CD8-positive, alpha-beta memory T cell (primary cell): ENCODE results near the gene CCDC187. TPM values are rescaled to one million over a fixed set of nuclear protein-coding genes. Genes with fewer than 3 reads are reported as not detected.
A peak's percentile ranks its signal among the peaks of the same experiment; 100 is the strongest.

Experiments
- CTCF ChIA-PET: fragments of 350-600 bp; sonication (Branson Sonifier 250); formaldehyde crosslinking; loops from one replicate; lab custom pipeline; 2021; ENCODE audit warnings: antibody characterized with exemption; lab: Charles Lee
- POLR2A ChIA-PET: fragments of 350-600 bp; sonication (Branson Sonifier 250); formaldehyde crosslinking; loops from one replicate; lab custom pipeline; 2021; ENCODE audit warnings: antibody characterized with exemption; lab: Charles Lee
- DNase-seq, 5 donors: peaks; one replicate each; pipeline versions ENCODE4 v3.0.0 to v3.0.0-alpha.2; 2020 to 2022; ENCODE audit warnings: mixed read lengths in 1 of 5
- H3K27ac ChIP-seq: one replicate; pipeline ENCODE4 v1.7.0; 2013; ENCODE audit warnings: low read depth, mild to moderate bottlenecking, low read length, moderate library complexity
- H3K27me3 ChIP-seq: 2 replicates; pipeline ENCODE4 v1.7.0; 2013; ENCODE audit warnings: low read length, mild to moderate bottlenecking; ENCODE audit not compliant: insufficient read depth, poor library complexity, severe bottlenecking
- H3K36me3 ChIP-seq: 2 replicates; pipeline ENCODE4 v1.7.0; 2013; ENCODE audit warnings: mild to moderate bottlenecking, low read length, moderate library complexity; ENCODE audit not compliant: insufficient read depth
- H3K4me1 ChIP-seq: 2 replicates; pipeline ENCODE4 v1.7.0; 2013; ENCODE audit warnings: mild to moderate bottlenecking, low read length, moderate library complexity; ENCODE audit not compliant: insufficient read depth
- H3K4me3 ChIP-seq: 2 replicates; pipeline ENCODE4 v1.7.0; 2013; ENCODE audit warnings: mild to moderate bottlenecking, low read length
- H3K9me3 ChIP-seq: 2 replicates; pipeline ENCODE4 v1.7.0; 2013; ENCODE audit warnings: mild to moderate bottlenecking, low read length
- H3K27ac Mint-ChIP-seq, 8 donors: one replicate each; pipeline ENCODE4 v1.8.0; 2020 to 2021; ENCODE audit warnings: mixed read lengths in 8 of 8, mild to moderate bottlenecking in 6 of 8, inconsistent platforms in 3 of 8, moderate library complexity in 3 of 8
- H3K27me3 Mint-ChIP-seq, 2 donors: one replicate each; pipeline ENCODE4 v1.8.0; 2020 to 2021; ENCODE audit warnings: mixed read lengths in 2 of 2, mild to moderate bottlenecking in 1 of 2, moderate library complexity in 1 of 2
- H3K36me3 Mint-ChIP-seq, 3 donors: one replicate each; pipeline ENCODE4 v1.8.0; 2020 to 2021; ENCODE audit warnings: mixed read lengths in 3 of 3, inconsistent platforms in 1 of 3, mild to moderate bottlenecking in 1 of 3
- H3K4me1 Mint-ChIP-seq, 3 donors: one replicate each; pipeline ENCODE4 v1.8.0; 2020 to 2021; ENCODE audit warnings: mixed read lengths in 3 of 3, inconsistent platforms in 1 of 3, mild to moderate bottlenecking in 1 of 3
- H3K4me3 Mint-ChIP-seq, 7 donors: one replicate each; pipeline ENCODE4 v1.8.0; 2020 to 2021; ENCODE audit warnings: mixed read lengths in 7 of 7, mild to moderate bottlenecking in 6 of 7, moderate library complexity in 4 of 7, inconsistent platforms in 2 of 7
- H3K9me3 Mint-ChIP-seq, 5 donors: one replicate each; pipeline ENCODE4 v1.8.0; 2020 to 2022; ENCODE audit warnings: mixed read lengths in 5 of 5, mild to moderate bottlenecking in 3 of 5, moderate library complexity in 2 of 5, inconsistent platforms in 1 of 5
- polyA plus RNA-seq: library from polyadenylated mRNA; unstranded; fragments of 300-500 nt; fragmentation: Illumina TruSeq; gene quantifications from one replicate; pipeline ENCODE4 v1.2.3, GENCODE V29; 2021
- total RNA-seq, 2 experiments: library from RNA; stranded (reverse); gene quantifications; one replicate each; pipeline ENCODE4 v1.2.3, GENCODE V29; 2021

Gene CCDC187
- total and polyA plus RNA-seq, 3 experiments from 2014 or later, result not detected

- Mint-ChIP-seq H3K4me3 (no peak overlapping the region), H3K9me3 (no peaks in the 10 kb centered on the region), H3K27me3 (no peaks in the 10 kb centered on the region), H3K4me1 (peaks cover 0 to 4% (median 3%) of the 10 kb centered on the region in 3 donors), H3K36me3 (no peaks in the 10 kb centered on the region), H3K27ac (no peak overlapping the region)
- no peak for DNase-seq
- Histone ChIP-seq H3K4me1 (peaks cover 11% of the 10 kb centered on the region), H3K4me3 (no peak overlapping the region), H3K27me3 (no peaks in the 10 kb centered on the region), H3K9me3 (no peaks in the 10 kb centered on the region), H3K36me3 (no peaks in the 10 kb centered on the region), H3K27ac (no peak overlapping the region)
- ChIA-PET POLR2A (no interaction called here), CTCF (no interaction called here)
Observed at GRCh38 chr9:136331556-136332481, 27.9 kb upstream of the CCDC187 start.

DNA sequence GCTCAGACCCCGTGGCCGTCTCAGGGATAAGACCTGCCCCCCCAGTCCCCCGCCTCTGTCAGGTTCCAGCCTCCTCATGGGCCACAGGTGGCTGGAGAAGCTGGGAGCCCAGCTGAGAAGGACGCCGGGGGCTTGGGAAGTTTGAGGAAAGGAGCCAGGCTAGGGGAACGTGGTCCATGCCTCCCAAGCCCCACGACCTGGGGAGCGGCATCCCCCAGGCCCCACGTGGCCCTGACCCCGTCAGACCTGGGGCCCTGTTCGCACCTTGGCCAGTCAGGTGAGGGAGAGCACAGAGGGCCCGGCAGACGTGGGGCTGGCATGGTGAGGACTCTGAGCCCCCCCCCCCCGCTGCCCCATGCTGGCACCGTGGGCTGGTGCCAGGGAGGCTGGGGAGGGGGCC lies 27.1 kb upstream of the CCDC187 start:
- H3K4me1 ChIP-seq, result peaks cover 12% of the 10 kb centered on the region
- no peak overlapping the region for H3K27ac Mint-ChIP-seq
- no peak for DNase-seq
- H3K9me3 ChIP-seq, result no peaks in the 10 kb centered on the region
- POLR2A ChIA-PET, result no interaction called here
- H3K36me3 Mint-ChIP-seq, result no peaks in the 10 kb centered on the region
- no peaks in the 10 kb centered on the region for H3K27me3 Mint-ChIP-seq
- CTCF ChIA-PET, result no interaction called here
- H3K4me3 ChIP-seq, result no peak overlapping the region
- no peaks in the 10 kb centered on the region for H3K9me3 Mint-ChIP-seq
- H3K27me3 ChIP-seq, result no peaks in the 10 kb centered on the region
- peaks cover 0 to 4% (median 3%) of the 10 kb centered on the region in 3 donors for H3K4me1 Mint-ChIP-seq
- no peaks in the 10 kb centered on the region for H3K36me3 ChIP-seq
- H3K4me3 Mint-ChIP-seq, result no peak overlapping the region
- no peak overlapping the region for H3K27ac ChIP-seq

- Mint-ChIP-seq H3K9me3 (no peaks in the 10 kb centered on the region), H3K27me3 (no peaks in the 10 kb centered on the region), H3K36me3 (no peaks in the 10 kb centered on the region), H3K27ac (no peak overlapping the region), H3K4me3 (no peak overlapping the region), H3K4me1 (peaks cover 0 to 4% (median 3%) of the 10 kb centered on the region in 3 donors)
- no peaks in the 10 kb centered on the region for H3K36me3 ChIP-seq
- H3K27ac ChIP-seq, result no peak overlapping the region
- no peaks in the 10 kb centered on the region for H3K9me3 ChIP-seq
- no peak for DNase-seq
- H3K27me3 ChIP-seq, result no peaks in the 10 kb centered on the region
- POLR2A ChIA-PET, result no interaction called here
- H3K4me1 ChIP-seq, result peaks cover 12% of the 10 kb centered on the region
- CTCF ChIA-PET, result no interaction called here
- H3K4me3 ChIP-seq, result no peak overlapping the region
Observed at GRCh38 chr9:136330406-136330990, 26.6 kb upstream of the CCDC187 start.

GRCh38 chr9:136329636-136330405 lies 25.9 kb upstream of the CCDC187 start:
- ChIA-PET POLR2A (interaction anchor here (0.7 kb wide), 1 partner anchor 33 kb away, joined by 3 read pairs; no protein-coding TSS in a partner anchor), CTCF (no interaction called here)
- Mint-ChIP-seq H3K36me3 (no peaks in the 10 kb centered on the region), H3K27me3 (no peaks in the 10 kb centered on the region), H3K27ac (no peak overlapping the region), H3K9me3 (no peaks in the 10 kb centered on the region), H3K4me3 (no peak overlapping the region), H3K4me1 (peaks cover 0 to 4% (median 3%) of the 10 kb centered on the region in 3 donors)
- Histone ChIP-seq H3K4me1 (peaks cover 12% of the 10 kb centered on the region), H3K4me3 (no peak overlapping the region), H3K9me3 (no peaks in the 10 kb centered on the region), H3K27ac (no peak overlapping the region), H3K36me3 (no peaks in the 10 kb centered on the region), H3K27me3 (no peaks in the 10 kb centered on the region)
- no peak for DNase-seq

DNA sequence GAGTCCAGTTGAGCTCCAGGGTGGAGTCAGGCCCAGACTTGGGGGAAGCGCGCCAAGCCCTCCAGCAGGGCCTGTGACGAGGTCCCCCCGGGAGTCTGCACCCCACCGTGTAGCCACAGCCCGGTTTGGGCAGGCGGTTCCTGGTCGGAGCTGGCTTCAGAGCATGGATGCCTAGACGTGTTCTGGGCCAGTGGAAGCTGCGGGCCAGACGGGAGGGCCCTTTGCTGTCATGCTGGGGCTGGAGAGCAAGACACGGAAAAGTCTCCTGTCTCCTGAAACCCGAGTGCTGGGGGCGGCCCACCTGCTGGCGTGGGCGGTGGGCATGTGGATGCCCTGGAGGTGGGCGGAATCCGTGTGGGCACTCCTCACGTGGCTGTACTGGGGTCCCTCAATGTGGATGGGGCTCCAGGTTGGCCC lies 25.3 kb upstream of the CCDC187 start:
- ChIA-PET CTCF (no interaction called here), POLR2A (interaction anchor here (0.7 kb wide), 1 partner anchor 34 kb away, joined by 3 read pairs; no protein-coding TSS in a partner anchor)
- Mint-ChIP-seq H3K4me1 (peaks cover 0 to 4% (median 3%) of the 10 kb centered on the region in 3 donors), H3K4me3 (peak overlapping the region in 2 of 7 donors; percentile 27 to 63), H3K27ac (no peak overlapping the region), H3K27me3 (no peaks in the 10 kb centered on the region), H3K9me3 (no peaks in the 10 kb centered on the region), H3K36me3 (no peaks in the 10 kb centered on the region)
- Histone ChIP-seq H3K27me3 (no peaks in the 10 kb centered on the region), H3K4me1 (peaks cover 12% of the 10 kb centered on the region), H3K27ac (no peak overlapping the region), H3K9me3 (no peaks in the 10 kb centered on the region), H3K4me3 (no peak overlapping the region), H3K36me3 (no peaks in the 10 kb centered on the region)
- DNase-seq, result no peak

DNA sequence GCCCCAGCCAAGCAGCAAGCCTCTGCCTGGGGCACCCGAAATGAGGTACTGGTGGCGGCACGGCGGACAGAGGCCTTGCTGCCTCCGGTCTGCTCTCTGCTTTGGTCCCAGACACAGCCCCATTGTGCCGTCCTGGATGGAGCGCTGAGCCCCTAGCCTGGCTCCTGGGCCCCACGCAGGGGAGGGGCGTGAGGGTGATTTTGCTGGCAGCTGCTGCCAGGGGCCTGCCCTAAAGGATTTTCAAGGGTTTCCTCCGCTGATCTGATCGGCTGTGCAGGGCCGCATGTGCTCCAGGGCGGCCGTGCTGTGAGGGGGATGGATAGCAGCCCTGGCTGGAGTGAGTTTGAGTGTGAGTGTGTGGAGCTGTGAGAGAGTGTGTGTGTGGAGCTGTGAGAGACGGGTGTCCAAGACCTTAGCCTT lies 24.7 kb upstream of the CCDC187 start:
- H3K9me3 Mint-ChIP-seq, result no peaks in the 10 kb centered on the region
- peaks cover 0 to 4% (median 3%) of the 10 kb centered on the region in 3 donors for H3K4me1 Mint-ChIP-seq
- Histone ChIP-seq H3K9me3 (no peaks in the 10 kb centered on the region), H3K4me3 (no peak overlapping the region), H3K4me1 (peaks cover 12% of the 10 kb centered on the region), H3K27me3 (no peaks in the 10 kb centered on the region), H3K27ac (no peak overlapping the region), H3K36me3 (no peaks in the 10 kb centered on the region)
- ChIA-PET POLR2A (no interaction called here), CTCF (no interaction called here)
- DNase-seq, result no peak
- peak overlapping the region in 1 of 8 donors; percentile 12 for H3K27ac Mint-ChIP-seq
- H3K36me3 Mint-ChIP-seq, result no peaks in the 10 kb centered on the region
- peak overlapping the region in 6 of 7 donors; percentile 34 to 78 (median 62) for H3K4me3 Mint-ChIP-seq
- H3K27me3 Mint-ChIP-seq, result no peaks in the 10 kb centered on the region

GRCh38 chr9:136328011-136328621 lies 24.2 kb upstream of the CCDC187 start:
- Histone ChIP-seq H3K36me3 (no peaks in the 10 kb centered on the region), H3K4me3 (peak overlapping the region; percentile 32), H3K27ac (no peak overlapping the region), H3K27me3 (no peaks in the 10 kb centered on the region), H3K4me1 (peaks cover 12% of the 10 kb centered on the region), H3K9me3 (no peaks in the 10 kb centered on the region)
- DNase-seq, result no peak
- ChIA-PET CTCF (no interaction called here), POLR2A (no interaction called here)
- no peaks in the 10 kb centered on the region for H3K36me3 Mint-ChIP-seq
- H3K4me1 Mint-ChIP-seq, result peaks cover 0 to 4% (median 3%) of the 10 kb centered on the region in 3 donors
- no peaks in the 10 kb centered on the region for H3K9me3 Mint-ChIP-seq
- H3K4me3 Mint-ChIP-seq, result peak overlapping the region in 3 of 7 donors; percentile 54 to 78 (median 76)
- H3K27ac Mint-ChIP-seq, result no peak overlapping the region
- no peaks in the 10 kb centered on the region for H3K27me3 Mint-ChIP-seq
